Epithelial cell of esophagus (primary cell): ENCODE results near the gene CNPY1.

Experiments
- DNase-seq: peaks from one replicate; pipeline ENCODE4 v3.0.0; 2010; ENCODE audit warnings: low read depth
- H3K4me3 ChIP-seq: 2 replicates; pipeline ENCODE4 v1.5.1; 2011; ENCODE audit warnings: mild to moderate bottlenecking, low read length, control low read depth
- CTCF ChIP-seq: IDR thresholded peaks from 2 replicates; pipeline ENCODE4 v1.5.1; 2011; ENCODE audit warnings: low read depth, mild to moderate bottlenecking, low read length, control low read depth, inconsistent platforms; ENCODE audit not compliant: insufficient read depth; ENCODE audit errors: missing control alignments

CNPY1 gene

GRCh38 chr7:155559519-155560108, 13.3 kb upstream of the CNPY1 start:
- DNase-seq = no peak
- H3K4me3 ChIP-seq = no peak overlapping the region
- TF ChIP-seq CTCF = no peak

- DNase-seq = no peak
- H3K4me3 ChIP-seq = no peak overlapping the region
- TF ChIP-seq CTCF = no peak
Observed at GRCh38 chr7:155558961-155559360, 12.6 kb upstream of the CNPY1 start.

GRCh38 chr7:155558351-155558750, 12.0 kb upstream of the CNPY1 start:
- DNase-seq = no peak
- no peak overlapping the region for H3K4me3 ChIP-seq
- TF ChIP-seq CTCF = no peak

GRCh38 chr7:155557778-155558177, 11.4 kb upstream of the CNPY1 start:
- DNase-seq = no peak
- TF ChIP-seq CTCF = no peak
- no peak overlapping the region for H3K4me3 ChIP-seq

GRCh38 chr7:155556763-155557162, 10.4 kb upstream of the CNPY1 start:
- H3K4me3 ChIP-seq = no peak overlapping the region
- no peak for TF ChIP-seq CTCF
- no peak for DNase-seq

- H3K4me3 ChIP-seq = no peak overlapping the region
- DNase-seq = no peak
Observed at GRCh38 chr7:155555116-155555695, 8.8 kb upstream of the CNPY1 start.

More at GRCh38 chr7:155555116-155555695, 8.8 kb upstream of the CNPY1 start:
- TF ChIP-seq CTCF = no peak
